Panc1 (cell line): ENCODE results near the gene MRTFA. TPM values are rescaled to one million over a fixed set of nuclear protein-coding genes. Genes with fewer than 3 reads are reported as not detected.

Source experiments
- ATAC-seq: fragments of 200-7000 bp; cut with Tn5 transposase; 2 replicates; pipeline ENCODE4 v1.9.1; 2020; ENCODE audit warnings: mild to moderate bottlenecking, moderate library complexity
- BruUV-seq: library from RNA; stranded (reverse); fragments of 400-500 nt; replicated peaks from 2 replicates; lab custom pipeline; 2021; lab: Mats Ljungman, UMichigan
- CTCF ChIA-PET: fragments of 300-600 bp; sonication (Branson Sonifier 250); formaldehyde crosslinking; loops from one replicate; lab custom pipeline; 2022; ENCODE audit warnings: antibody characterized with exemption; lab: Charles Lee
- POLR2A ChIA-PET: fragments of 300-600 bp; sonication (Branson Sonifier 250); formaldehyde crosslinking; loops from one replicate; lab custom pipeline; 2022; ENCODE audit warnings: antibody characterized with exemption; lab: Charles Lee
- DNase-seq: peaks from one replicate; pipeline ENCODE4 v3.0.0-alpha.2; 2010; ENCODE audit warnings: low read depth, low spot score
- H3K27ac ChIP-seq: 2 replicates; pipeline ENCODE4 v1.5.1; 2011; ENCODE audit warnings: mild to moderate bottlenecking, low read length, inconsistent platforms
- H3K27me3 ChIP-seq: fragments of 200-500 bp; sonication (Bioruptor generic); 2 replicates; pipeline ENCODE4 v1.6.0; 2014; ENCODE audit warnings: low read length, inconsistent platforms; ENCODE audit not compliant: control insufficient read depth, insufficient read depth
- H3K36me3 ChIP-seq: fragments of 200-500 bp; sonication (Bioruptor generic); 2 replicates; pipeline ENCODE4 v1.5.1; 2014; ENCODE audit warnings: inconsistent platforms, mild to moderate bottlenecking, low read length, moderate library complexity; ENCODE audit not compliant: control insufficient read depth, insufficient read depth
- H3K4me1 ChIP-seq: 2 replicates; pipeline ENCODE4 v1.5.1; 2011; ENCODE audit warnings: inconsistent platforms, mild to moderate bottlenecking, low read length, moderate library complexity; ENCODE audit not compliant: control insufficient read depth, insufficient read depth
- H3K4me3 ChIP-seq, 2 experiments: 2 replicates each; pipeline ENCODE4 v1.5.1; 2011 to 2012; ENCODE audit warnings: low read depth in 2 of 2, low read length in 2 of 2, mild to moderate bottlenecking in 2 of 2, inconsistent platforms in 1 of 2, moderate library complexity in 1 of 2
- H3K9me3 ChIP-seq: fragments of 200-500 bp; sonication (Bioruptor generic); 2 replicates; pipeline ENCODE4 v1.5.1; 2014; ENCODE audit warnings: low read depth, mild to moderate bottlenecking, inconsistent platforms, low read length, moderate library complexity; ENCODE audit not compliant: control insufficient read depth, insufficient read depth
- POLR2AphosphoS5 ChIP-seq: IDR thresholded peaks from 2 replicates; pipeline ENCODE4 v1.6.1; 2012; ENCODE audit warnings: mild to moderate bottlenecking, low read depth, low read length, moderate library complexity
- SIN3A ChIP-seq: IDR thresholded peaks from 2 replicates; pipeline ENCODE4 v1.6.1; 2012; ENCODE audit warnings: low read depth, mild to moderate bottlenecking, low read length, moderate library complexity, borderline replicate concordance; ENCODE audit not compliant: insufficient read depth
- TCF7L2 ChIP-seq: IDR thresholded peaks from 2 replicates; pipeline ENCODE4 v1.6.1; 2011; ENCODE audit warnings: mild to moderate bottlenecking, low read depth, low read length, inconsistent platforms
- in situ Hi-C: cut with HindIII; loops from 2 replicates; pipeline ENCODE4 v1.10.0; 2016; ENCODE audit warnings: low sequenced_read_pairs, low pct_unique_long_range_greater_than_20kb
- intact Hi-C: fragments of 100-400 bp; cut with micrococcal nuclease; formaldehyde crosslinking; loops from one replicate; pipeline ENCODE4 v1.10.0; 2022; ENCODE audit not compliant: unreplicated experiment
- total RNA-seq: library from RNA; stranded (reverse); gene quantifications from one replicate; pipeline ENCODE4 v1.2.1, GENCODE V29; 2021; ENCODE audit not compliant: unreplicated experiment
- TF ChIP-seq, protein P1 (sequence below): fragments of 450-650 bp; IDR thresholded peaks from 2 replicates; pipeline ENCODE4 v1.5.1; 2017; ENCODE audit warnings: mild to moderate bottlenecking
- TF ChIP-seq, protein P2 (sequence below), 2 experiments: IDR thresholded peaks; 2 replicates each; pipeline ENCODE4 v1.6.1; 2011 to 2012; ENCODE audit warnings: low read depth in 2 of 2, control low read depth in 1 of 2, low read length in 1 of 2, mild to moderate bottlenecking in 1 of 2, moderate library complexity in 1 of 2; ENCODE audit not compliant: insufficient read depth in 1 of 2

The MRTFA gene
- total RNA-seq, 1 experiment from 2014 or later: 62.1 TPM

GRCh38 chr22:40422558-40423309 lies 213.8 kb downstream of the MRTFA start:
- Histone ChIP-seq H3K4me3 (no peak overlapping the region), H3K27me3 (no peaks in the 10 kb centered on the region), H3K4me1 (no peaks in the 10 kb centered on the region), H3K36me3 (peaks cover 3% of the 10 kb centered on the region), H3K27ac (no peak overlapping the region), H3K9me3 (no peaks in the 10 kb centered on the region)
- no peak for DNase-seq
- no peak for ATAC-seq
- CTCF ChIA-PET: no interaction called here
- no TSS peak for BruUV-seq
- POLR2A ChIA-PET: no interaction called here
- TF ChIP-seq, protein P1, sequence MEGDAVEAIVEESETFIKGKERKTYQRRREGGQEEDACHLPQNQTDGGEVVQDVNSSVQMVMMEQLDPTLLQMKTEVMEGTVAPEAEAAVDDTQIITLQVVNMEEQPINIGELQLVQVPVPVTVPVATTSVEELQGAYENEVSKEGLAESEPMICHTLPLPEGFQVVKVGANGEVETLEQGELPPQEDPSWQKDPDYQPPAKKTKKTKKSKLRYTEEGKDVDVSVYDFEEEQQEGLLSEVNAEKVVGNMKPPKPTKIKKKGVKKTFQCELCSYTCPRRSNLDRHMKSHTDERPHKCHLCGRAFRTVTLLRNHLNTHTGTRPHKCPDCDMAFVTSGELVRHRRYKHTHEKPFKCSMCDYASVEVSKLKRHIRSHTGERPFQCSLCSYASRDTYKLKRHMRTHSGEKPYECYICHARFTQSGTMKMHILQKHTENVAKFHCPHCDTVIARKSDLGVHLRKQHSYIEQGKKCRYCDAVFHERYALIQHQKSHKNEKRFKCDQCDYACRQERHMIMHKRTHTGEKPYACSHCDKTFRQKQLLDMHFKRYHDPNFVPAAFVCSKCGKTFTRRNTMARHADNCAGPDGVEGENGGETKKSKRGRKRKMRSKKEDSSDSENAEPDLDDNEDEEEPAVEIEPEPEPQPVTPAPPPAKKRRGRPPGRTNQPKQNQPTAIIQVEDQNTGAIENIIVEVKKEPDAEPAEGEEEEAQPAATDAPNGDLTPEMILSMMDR: no peak
- TF ChIP-seq SIN3A (no peak), TCF7L2 (no peak), POLR2AphosphoS5 (no peak)
- TF ChIP-seq, protein P2, sequence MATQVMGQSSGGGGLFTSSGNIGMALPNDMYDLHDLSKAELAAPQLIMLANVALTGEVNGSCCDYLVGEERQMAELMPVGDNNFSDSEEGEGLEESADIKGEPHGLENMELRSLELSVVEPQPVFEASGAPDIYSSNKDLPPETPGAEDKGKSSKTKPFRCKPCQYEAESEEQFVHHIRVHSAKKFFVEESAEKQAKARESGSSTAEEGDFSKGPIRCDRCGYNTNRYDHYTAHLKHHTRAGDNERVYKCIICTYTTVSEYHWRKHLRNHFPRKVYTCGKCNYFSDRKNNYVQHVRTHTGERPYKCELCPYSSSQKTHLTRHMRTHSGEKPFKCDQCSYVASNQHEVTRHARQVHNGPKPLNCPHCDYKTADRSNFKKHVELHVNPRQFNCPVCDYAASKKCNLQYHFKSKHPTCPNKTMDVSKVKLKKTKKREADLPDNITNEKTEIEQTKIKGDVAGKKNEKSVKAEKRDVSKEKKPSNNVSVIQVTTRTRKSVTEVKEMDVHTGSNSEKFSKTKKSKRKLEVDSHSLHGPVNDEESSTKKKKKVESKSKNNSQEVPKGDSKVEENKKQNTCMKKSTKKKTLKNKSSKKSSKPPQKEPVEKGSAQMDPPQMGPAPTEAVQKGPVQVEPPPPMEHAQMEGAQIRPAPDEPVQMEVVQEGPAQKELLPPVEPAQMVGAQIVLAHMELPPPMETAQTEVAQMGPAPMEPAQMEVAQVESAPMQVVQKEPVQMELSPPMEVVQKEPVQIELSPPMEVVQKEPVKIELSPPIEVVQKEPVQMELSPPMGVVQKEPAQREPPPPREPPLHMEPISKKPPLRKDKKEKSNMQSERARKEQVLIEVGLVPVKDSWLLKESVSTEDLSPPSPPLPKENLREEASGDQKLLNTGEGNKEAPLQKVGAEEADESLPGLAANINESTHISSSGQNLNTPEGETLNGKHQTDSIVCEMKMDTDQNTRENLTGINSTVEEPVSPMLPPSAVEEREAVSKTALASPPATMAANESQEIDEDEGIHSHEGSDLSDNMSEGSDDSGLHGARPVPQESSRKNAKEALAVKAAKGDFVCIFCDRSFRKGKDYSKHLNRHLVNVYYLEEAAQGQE (IDR thresholded peaks at IDR 0.05; ENCODE audit: insufficient read depth in 1 of 2, low read depth in 2 of 2, low read length in 1 of 2): no peak
- intact Hi-C loops: no loop called here
- in situ Hi-C loops: no loop called here

GRCh38 chr22:40421941-40422340 lies 214.6 kb downstream of the MRTFA start:
- CTCF ChIA-PET: no interaction called here

More at GRCh38 chr22:40421941-40422340, 214.6 kb downstream of the MRTFA start:
- BruUV-seq: no TSS peak
- no peaks in the 10 kb centered on the region; the same call in 1 of the 2 replicates for H3K36me3 ChIP-seq
- no peaks in the 10 kb centered on the region for H3K4me1 ChIP-seq
- no peaks in the 10 kb centered on the region for H3K27me3 ChIP-seq
- TF ChIP-seq SIN3A: no peak
- TF ChIP-seq, protein P1: no peak
- TF ChIP-seq, protein P2 (IDR thresholded peaks at IDR 0.05; ENCODE audit: insufficient read depth in 1 of 2, low read depth in 2 of 2, low read length in 1 of 2): no peak
- no peak for TF ChIP-seq TCF7L2
- TF ChIP-seq POLR2AphosphoS5: no peak
- in situ Hi-C loops (no loop called here), intact Hi-C loops (no loop called here)
- DNase-seq (no peak), ATAC-seq (no peak)
- no peak overlapping the region for H3K4me3 ChIP-seq
- POLR2A ChIA-PET: no interaction called here
- H3K9me3 ChIP-seq: no peaks in the 10 kb centered on the region
- no peak overlapping the region for H3K27ac ChIP-seq
